ENCODE results near the gene CASKIN1.

CASKIN1 gene

DNA sequence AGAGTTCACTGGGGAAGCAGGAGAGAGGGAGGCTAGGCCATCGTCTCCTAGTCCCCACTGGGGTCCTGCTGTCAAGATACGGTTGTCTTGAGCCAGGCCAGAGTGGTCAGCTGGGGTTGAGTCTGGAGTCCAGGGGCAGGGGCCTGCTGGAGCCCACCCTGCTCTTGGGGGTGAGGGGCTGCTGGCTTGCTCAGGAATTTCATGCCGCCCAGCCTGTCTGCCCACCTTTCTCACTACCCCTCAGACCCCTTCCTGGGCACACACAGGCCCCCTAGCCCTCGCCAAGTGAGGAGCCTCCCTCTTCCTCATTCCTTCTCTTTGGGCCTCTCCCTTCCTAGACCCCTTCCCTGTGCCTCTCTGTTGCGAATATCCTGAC lies 39.6 kb downstream of the CASKIN1 start:
- no peak for DNase-seq (ENCODE audit: low spot score)

DNA sequence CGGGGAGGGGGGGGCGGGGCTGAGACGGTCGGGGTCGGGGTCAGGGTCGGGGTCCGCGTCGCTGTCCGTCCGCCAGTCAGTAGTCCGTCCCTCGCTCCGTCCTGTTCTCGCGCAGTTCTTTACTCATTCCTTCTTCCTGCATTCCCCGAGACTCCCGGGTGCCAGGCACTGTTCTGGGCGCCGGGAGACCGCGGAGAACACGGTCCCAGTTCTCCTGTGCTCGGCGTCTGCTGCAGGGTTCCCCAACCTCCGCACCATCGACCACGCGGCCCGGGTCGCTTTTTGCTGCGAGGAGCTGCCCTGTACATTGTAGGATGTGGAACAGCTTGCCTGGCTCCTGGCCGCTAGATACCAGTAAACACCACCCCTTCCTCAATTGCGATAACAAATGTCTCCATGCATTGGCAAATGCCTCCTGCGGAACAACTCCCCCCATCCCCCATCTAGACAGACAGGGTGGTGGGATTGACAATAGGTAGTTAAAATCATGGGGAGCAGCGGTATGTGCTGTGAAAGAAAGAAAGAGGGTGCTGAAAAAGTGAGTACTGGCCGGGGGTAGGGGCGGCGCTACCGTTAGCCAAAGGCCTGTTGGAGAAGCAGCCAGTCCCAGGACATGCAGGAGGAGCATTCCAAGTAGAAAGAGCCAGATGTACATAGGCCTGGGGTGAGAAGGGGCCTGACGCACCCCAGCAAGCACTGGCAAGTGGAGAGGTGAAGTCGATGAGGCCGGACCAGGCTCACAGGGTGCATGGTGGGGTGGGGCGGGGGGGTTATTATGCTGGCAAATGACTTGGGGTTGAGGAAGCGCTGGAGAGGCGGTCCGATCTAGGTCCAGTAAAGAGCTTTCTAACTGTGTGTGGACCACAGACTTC lies 40.2 kb downstream of the CASKIN1 start:
- no peak for DNase-seq (ENCODE audit: low spot score)

DNA sequence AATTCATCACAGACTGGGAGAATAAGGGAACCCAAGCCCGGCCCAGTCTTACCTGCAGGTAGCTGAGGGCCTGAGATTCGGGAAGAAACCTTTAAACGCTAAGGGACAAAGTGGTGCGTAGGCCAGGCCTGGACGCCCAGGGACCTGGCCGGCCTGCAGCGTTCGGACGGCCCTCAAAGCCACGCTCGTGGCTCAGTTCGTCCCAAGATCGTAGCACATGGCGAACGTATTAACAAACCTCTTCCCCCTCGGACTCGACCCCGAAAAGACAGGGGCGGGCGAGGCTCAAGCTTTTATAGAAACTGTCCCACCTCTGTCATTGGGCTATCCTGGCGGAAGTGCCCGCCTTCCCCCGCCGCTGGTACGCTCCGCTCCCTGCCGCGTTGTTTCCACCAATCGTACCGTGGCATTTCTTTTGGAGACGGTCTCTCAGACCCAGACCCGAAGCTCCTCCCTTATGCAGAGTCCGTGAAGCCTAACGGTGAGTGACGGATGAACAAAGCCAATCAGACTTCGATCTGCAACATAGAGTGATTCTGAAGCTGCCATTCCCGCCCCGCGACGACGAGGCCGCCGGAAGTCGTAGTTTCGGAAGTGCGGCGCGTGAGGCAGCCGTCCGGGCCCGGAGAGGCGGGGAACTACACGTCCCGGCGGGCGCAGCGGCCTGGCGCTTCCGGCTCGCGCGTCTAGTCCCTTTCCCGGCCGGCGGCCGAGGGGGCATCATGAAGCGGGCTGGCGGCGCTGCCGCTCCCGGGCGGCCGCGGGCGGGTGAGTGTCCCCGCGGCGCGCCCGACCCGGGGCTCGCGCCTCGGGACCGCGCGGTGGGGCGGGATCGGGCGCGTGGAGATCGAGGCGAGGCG lies 41.1 kb downstream of the CASKIN1 start, which contains the start of gene TRAF7:
TRAF7 (plus strand) TSS at position 692 of the 860 bp plus-strand sequence. CDS start 8,139 bp downstream, outside the sequence.
- DNase-seq (ENCODE audit: low spot score), result peak; percentile 100

DNA sequence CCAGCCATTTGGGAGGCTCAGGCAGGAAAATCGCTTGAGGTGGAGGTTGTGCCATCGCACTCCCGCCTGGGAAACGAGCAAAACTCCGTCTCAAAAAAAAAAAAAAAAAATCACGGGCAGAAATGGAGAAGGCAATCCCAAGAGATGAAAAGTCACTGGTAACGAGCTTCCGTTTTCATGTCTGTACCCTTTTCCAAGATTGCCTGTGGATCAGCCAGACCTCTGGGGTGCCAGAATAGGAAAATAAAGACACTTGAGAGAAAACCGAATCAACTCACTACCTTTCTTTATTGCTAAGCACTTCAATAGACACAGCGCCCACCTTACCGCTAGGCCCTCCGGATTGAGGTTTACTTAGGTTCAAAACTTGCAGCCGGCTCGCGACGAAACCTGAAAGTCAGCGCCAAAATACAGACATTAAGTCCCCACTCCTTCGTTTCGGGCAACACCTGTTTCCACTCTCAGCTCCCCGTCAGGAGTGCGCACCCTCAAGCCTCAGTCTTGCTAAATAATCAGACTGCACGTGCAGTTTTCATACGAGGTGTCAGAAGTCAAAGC lies 41.8 kb downstream of the CASKIN1 start:
- DNase-seq (ENCODE audit: low spot score), result peak; percentile 33

DNA sequence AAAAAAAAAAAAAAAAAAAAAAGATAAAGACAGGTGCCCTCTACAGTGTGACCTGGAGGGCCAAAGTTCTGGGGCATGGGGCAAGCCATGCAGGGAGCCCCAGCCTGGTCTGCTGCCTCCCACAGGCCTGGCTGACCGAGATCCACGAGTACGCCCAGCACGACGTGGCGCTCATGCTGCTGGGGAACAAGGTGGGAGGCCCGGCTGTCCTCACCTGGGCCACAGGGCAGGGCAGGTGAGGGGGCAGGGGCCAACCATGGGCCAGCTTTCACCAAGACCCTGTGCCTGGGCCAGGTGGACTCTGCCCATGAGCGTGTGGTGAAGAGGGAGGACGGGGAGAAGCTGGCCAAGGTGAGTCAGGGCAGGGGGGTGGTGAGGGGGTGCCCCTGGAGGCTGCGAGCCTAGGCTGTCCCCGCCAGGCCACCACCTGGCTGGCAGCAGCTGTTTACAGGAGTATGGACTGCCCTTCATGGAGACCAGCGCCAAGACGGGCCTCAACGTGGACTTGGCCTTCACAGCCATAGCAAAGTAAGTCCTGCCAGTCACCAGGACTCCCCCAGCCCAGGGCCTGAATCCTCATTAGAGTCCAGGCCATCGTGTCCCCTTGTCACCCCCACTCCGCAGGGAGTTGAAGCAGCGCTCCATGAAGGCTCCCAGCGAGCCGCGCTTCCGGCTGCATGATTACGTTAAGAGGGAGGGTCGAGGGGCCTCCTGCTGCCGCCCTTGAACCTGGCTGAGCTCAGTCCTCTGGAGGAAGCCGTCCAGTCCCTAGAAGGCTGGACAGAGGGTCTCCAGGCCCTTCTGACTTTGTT lies 43.5 kb downstream of the CASKIN1 start:
- peak; percentile 43 for DNase-seq (ENCODE audit: low spot score)

DNA sequence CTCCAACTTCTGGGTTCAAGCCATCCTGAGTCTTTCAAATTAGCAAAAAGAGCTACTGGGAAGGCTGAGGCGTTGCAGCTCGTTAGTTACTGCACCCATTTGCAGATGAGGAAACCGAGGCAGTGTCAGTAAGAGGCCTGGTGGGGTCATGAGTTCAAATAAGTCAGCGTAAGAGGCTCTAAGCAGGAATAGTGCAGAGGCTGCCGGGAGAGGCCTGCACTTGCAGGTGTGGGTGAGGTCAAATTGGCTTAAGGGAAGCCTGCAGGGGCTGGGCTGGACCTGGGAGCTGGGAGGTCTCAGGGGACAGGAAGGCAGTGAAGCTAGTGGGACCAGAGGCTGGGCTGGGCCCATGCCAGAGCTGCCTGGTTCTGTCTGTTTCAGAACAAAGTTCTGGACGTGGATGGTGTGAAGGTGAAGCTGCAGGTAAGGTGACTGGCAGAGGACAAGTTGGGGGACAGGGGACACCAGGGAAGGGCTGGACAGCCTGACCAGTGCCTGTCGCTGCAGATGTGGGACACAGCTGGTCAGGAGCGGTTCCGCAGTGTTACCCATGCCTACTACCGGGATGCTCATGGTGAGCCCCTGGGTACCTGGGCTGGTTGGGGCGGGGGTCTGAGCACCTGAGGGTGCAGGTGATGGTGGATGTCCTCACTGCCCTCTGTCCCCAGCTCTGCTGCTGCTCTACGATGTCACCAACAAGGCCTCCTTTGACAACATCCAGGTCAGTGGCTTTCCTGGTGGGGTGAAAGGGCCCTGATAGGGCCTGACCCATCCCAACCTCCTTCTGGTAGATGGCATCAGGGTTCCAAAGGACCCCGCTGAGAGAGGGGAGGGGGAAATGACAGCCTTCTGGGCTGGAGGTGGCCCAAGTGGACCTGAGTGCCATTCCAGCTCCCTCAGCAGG lies 45.0 kb downstream of the CASKIN1 start:
- peak; percentile 67 for DNase-seq (ENCODE audit: low spot score)

DNA sequence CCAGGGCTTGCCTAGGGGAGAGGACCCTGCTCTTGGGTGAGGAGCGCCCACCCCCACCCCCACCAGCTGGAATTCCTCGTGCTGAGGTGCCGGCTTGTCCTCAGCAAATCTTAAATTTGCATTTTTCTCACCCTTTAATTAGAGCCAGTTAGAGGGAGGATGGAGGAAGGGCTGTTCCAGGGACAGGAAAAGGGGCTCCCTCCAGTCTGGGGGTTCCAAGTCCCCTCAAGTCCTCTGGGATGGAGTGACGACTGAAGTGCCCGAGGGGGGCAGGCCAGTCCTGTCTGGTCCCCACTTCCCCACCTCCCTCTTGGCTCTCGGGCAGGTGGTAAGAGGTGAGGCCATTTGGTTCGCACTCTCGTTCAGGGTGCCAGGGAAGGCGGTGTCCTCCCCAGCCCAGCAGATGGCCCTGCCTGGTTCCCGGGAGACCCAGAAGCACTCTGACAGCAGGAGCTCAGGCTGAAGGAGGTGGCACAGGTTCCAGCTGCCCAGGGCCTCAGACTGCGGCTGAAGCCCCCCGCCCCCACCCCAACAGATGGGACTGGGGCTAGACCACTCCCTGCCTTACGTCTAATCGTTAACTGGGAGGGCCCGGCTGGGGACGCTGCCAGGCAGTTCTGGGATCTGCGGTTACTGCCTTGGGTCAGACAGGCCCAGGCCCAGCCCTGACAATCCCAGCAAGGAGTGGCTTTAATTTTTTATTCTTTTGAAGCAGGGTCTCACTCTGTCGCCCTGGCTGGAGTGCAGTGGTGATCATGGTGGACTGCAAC lies 45.8 kb downstream of the CASKIN1 start:
- DNase-seq (ENCODE audit: low spot score), result peak; percentile 81

DNA sequence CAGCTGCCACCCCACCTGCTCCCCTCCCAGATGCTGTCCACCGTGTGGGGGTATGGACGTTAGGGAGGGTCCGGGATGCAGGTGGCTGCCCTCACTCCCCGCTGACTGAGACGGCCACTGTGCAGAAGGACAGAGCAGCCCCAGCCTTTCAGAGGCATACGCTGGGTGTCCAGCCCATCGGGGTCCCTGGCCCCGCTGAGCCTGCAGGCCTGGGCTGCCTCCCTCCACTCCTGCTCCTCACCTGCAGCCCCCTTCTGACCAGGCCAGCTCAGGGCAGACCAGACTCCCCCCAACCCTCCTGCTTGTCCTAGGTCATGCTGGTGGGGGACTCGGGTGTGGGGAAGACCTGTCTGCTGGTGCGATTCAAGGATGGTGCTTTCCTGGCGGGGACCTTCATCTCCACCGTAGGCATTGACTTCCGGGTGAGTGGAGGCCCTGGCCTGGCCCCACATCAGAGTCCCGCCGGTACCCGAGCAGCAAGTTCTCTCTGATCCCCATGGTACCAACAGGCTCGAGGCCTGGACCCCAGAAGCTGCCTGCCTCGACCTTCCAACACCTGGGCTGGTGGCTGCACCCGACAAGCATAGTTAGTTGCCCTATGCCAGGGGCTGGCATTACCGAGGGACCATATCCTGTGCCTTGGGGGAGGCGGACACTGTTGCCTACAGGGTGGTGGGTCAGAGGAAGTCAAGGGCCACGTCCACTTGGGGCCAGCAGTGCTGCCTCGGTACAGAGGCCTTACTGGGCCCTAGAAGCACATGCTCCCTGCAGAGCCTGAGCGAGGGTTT lies 46.6 kb downstream of the CASKIN1 start:
- peak; percentile 63 for DNase-seq (ENCODE audit: low spot score)

DNA sequence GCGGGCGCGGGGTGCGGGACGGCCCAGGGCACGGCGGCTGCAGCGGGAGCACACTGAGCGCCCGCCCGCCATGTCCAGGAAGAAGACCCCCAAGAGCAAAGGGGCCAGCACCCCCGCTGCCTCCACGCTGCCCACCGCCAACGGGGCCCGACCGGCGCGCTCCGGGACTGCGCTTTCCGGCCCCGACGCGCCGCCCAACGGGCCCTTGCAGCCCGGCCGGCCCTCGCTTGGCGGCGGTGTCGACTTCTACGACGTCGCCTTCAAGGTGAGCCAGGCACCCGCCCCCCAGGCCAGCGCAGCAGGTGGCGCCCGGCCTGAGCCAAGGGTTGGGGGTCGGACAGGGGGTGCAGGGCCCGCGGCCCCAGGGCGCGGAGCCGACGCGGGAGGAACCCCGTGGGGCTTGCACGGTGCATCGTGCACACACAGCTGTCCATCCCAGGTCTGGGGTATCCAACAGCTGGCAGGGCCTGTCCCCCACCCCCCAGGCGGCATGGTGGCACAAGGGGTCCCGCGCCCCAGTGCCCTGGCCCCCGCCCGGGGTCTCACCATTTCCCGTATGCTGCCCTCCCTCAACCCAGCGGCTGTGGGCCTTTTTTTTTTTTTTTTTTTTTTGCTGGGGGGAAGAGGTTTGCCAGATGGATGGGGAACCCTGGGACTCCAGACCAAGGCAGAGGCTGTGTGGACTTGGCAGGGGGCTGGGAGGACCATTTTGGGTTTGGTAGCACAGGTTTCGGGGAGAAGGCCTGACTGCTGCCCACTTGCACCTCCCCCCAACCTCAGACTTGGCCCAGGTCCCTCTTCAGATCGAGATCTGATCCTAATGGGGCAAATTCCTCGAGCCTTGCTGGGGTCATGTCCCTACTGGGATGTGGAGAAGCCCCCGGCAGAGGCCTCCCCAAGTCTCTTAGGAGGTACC lies 47.4 kb downstream of the CASKIN1 start:
- DNase-seq (ENCODE audit: low spot score), result peak; percentile 56

DNA sequence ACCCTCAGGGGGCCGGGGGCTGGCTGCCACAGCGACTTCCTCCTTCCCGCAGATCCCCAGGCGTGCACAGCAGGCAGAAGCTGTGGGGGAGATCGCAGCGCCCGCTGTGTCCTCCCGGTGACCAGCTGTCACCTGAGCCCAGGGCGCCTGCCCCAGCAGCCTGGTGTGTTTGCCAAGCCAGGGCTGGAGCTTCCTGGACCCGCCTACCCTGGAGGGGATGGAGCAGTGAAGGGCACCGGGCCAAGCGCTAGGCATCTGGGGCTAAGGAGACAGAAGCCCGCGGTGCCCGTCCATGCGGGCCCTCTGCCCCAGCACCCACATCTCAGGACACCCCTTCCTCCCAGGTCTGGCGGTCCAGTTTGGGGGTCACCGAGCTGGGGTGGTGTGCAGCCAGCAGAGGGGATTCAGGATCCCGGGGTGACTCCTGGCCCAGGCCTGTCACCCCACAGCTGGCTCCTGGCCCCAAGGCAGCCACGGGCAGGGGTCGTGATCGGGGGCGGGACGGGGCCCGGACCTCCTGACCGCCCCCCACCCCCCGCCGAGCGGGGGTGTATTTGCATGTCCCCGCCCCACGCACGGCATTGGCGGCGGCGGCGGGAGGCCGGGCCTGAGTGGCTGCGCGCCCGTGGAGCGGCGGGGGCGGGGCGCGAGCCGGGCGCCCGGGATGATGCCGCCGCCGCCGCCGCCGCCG lies 48.3 kb downstream of the CASKIN1 start, which contains the start of gene RAB26:
RAB26 (plus strand) TSS at position 645 of the 691 bp plus-strand sequence. CDS start 159 bp downstream, outside the sequence.
- peak; percentile 78 for DNase-seq (ENCODE audit: low spot score)

DNA sequence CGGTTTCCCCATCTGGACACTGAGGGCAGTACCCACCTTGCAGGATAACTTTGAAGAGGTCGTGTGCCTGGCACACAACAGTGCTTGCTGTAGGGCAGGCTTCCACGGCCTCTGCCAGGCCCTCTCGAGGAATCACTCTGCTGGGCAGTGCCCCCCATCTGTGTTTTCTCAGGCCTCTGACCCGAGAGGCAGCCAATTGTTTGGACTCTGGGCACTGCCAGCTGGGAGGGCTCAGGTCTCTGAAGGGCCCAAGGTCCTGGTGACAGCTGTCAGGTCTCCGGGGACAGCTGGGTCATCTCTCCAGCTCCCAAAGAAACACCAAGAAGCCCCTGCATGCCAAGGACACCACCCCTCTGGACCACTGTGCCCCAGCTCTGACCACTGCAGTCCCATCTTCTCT lies 49.0 kb downstream of the CASKIN1 start:
- DNase-seq (ENCODE audit: low spot score), result no peak

DNA sequence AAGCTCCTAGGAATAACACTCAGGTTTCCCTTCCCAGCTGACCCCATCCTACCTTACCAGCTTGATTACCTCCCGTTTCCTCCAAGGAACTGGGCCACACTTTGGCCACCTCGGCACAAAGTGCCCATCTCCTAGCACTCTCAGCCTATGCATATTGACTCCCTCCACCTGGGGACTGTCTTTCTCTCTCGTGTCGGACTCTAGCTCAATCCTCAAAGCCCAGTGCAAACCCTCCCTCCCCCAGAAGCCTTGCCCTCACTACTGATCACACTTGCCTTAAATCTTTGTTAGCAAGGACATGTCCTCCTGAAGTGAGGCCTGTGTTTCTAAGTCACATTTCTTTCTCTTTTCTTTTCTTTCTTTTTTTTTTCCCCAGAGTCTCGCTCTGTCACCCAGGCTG lies 50.6 kb downstream of the CASKIN1 start:
- peak; percentile 43 for DNase-seq (ENCODE audit: low spot score)

DNA sequence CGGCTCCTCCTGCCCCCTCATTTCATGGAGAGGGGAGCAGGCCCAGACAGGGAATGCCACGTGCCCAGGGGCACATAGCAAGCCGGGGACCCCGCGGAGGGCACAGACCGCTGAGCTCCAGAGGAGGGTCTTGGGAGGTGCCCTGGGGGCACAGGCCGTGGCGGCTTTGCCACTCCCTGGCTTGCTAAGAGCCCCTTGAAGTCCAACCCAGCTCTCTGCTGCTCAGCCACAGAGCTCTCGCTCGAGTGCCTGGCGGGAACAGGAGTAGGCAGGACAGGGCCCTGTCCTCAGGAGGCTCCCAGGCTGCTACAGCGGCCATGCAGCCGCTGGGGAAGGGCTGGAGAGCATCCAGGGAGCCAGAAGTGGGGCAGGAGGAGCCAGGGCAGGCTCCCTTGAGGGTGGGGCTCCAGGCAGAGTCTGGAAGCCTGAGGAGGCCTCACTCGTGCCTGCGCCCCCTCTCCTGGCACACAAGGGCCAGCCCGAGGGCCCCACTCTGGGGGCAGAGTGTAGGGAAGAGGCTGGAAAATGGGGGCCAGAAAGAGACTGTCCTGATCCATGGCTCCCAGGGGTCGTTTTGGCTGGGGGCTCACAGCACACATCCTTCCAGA lies 52.4 kb downstream of the CASKIN1 start:
- DNase-seq (ENCODE audit: low spot score), result no peak

DNA sequence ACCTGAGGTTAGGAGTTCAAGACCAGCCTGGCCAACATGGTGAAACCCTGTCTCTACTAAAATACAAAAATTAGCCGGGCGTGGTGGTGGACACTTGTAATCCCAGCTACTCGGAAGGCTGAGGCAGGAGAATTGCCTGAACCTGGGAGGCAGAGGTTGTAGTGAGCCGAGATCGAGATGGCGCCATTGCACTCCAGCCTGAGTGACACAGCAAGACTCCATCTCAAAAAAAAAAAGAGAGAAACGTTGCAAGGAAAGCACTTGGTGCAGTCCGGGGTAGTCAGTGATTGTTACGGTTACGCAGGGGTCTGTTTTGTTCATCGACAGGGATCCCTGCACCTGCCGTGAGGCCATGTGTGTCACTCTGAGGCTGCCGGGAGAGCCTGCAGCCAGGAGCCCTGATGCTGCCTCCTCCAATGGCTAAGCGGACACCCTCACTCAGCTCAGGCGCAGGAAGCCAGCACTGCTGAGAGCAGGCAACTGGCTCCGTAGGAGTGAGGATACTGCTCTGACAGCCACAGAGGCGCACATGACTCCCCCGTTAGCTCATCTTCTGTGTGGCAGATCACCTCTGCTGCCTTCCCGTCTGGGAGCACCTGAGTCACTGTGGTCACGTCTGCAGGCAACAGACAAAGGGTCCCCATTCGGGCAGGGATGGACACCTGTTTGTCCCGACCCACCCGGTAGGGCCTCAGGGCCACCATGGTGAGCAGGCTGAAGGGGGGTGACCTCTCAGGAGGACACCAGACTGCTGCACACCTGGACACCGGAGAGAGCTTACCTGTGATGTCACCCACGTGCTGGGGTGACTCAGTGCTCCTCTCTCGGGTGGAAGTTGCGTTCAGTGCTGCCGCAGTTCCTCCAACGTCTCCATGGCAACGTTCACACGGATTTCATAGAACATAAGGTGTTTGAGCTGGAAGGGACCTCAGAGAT lies 53.2 kb downstream of the CASKIN1 start:
- peak; percentile 81 for DNase-seq (ENCODE audit: low spot score)

DNA sequence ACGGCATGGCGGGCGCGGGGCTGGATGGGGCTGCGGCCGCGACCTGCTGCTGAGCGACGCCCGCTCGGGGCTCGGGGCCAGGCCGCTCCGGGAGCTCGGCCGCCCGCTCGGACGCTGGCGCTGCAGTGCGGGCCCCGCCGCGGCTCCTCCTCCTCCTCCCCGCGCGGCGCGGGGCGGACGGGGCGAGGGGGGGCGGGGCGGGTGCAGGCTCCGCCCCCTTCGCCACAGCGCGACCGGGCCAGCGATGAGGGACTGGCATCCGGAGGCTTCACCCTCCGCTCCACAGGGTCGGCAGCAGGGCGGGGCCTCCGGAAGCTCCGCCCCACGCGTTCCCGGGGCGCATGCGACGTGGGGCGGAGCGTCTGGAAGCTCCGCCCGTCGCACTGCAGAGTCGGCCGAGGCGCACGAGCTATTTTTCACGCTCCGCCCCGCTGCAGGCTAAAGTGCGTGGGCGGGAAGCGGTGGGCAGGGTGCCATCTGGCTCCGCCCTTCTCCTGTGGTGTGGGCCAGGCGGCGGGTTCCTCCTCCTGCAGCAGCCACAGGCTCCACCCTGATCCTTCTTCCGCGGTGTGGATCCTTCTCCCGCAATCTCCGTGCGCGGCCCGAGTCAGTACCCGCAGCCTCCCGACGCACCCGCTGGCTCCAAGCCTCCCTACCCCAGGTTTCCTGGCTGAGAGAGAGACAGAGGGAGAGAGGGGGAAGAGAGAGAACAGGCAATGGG lies 60.5 kb downstream of the CASKIN1 start, which contains the start of gene PKD1:
PKD1 (minus strand) TSS at position 129 of the 721 bp plus-strand sequence. CDS start 209 bp downstream, outside the sequence.
- DNase-seq (ENCODE audit: low spot score), result peak; percentile 92

Data from cerebellar cortex (tissue), 1 donor.